ENCODE results near the gene FSTL4.

The FSTL4 gene

GRCh38 chr5:133261993-133262392 is 350.3 kb downstream of the FSTL4 start:
- no peak for TF ChIP-seq CTCF (IDR thresholded peaks at IDR 0.05; ENCODE audit: insufficient read depth, low read length, missing control alignments)
- no peak overlapping the region for H3K4me3 ChIP-seq (ENCODE audit: low read depth, low read length)
- CTCF ChIA-PET = interaction anchor here (1.1 to 2.0 kb wide), 3 partner anchors 11 to 151 kb away, joined by 3 to 13 read pairs (median 6); no protein-coding TSS in a partner anchor
- DNase-seq (ENCODE audit: low read depth, low spot score) = no peak
- POLR2A ChIA-PET = no interaction called here

- CTCF ChIA-PET = interaction anchor here (1.0 to 2.0 kb wide), 3 partner anchors 13 to 150 kb away, joined by 3 to 13 read pairs (median 6); no protein-coding TSS in a partner anchor
- POLR2A ChIA-PET = no interaction called here
- no peak for TF ChIP-seq CTCF (IDR thresholded peaks at IDR 0.05; ENCODE audit: insufficient read depth, low read length, missing control alignments)
Measured at GRCh38 chr5:133260715-133261114, 351.6 kb downstream of the FSTL4 start.

GRCh38 chr5:133259199-133259997 is 352.9 kb downstream of the FSTL4 start:
- POLR2A ChIA-PET = no interaction called here

More at GRCh38 chr5:133260715-133261114, 351.6 kb downstream of the FSTL4 start:
- no peak overlapping the region for H3K4me3 ChIP-seq (ENCODE audit: low read depth, low read length)
- no peak for DNase-seq (ENCODE audit: low read depth, low spot score)

GRCh38 chr5:133257977-133258376 is 354.4 kb downstream of the FSTL4 start:
- CTCF ChIA-PET = no interaction called here
- H3K4me3 ChIP-seq (ENCODE audit: low read depth, low read length) = no peak overlapping the region
- POLR2A ChIA-PET = no interaction called here
- DNase-seq (ENCODE audit: low read depth, low spot score) = no peak
- no peak for TF ChIP-seq CTCF (IDR thresholded peaks at IDR 0.05; ENCODE audit: insufficient read depth, low read length, missing control alignments)

More at GRCh38 chr5:133259199-133259997, 352.9 kb downstream of the FSTL4 start:
- CTCF ChIA-PET = no interaction called here
- H3K4me3 ChIP-seq (ENCODE audit: low read depth, low read length) = no peak overlapping the region
- no peak for TF ChIP-seq CTCF (IDR thresholded peaks at IDR 0.05; ENCODE audit: insufficient read depth, low read length, missing control alignments)
- no peak for DNase-seq (ENCODE audit: low read depth, low spot score)

- POLR2A ChIA-PET = no interaction called here
- no peak overlapping the region for H3K4me3 ChIP-seq (ENCODE audit: low read depth, low read length)
- no peak for TF ChIP-seq CTCF (IDR thresholded peaks at IDR 0.05; ENCODE audit: insufficient read depth, low read length, missing control alignments)
- no peak for DNase-seq (ENCODE audit: low read depth, low spot score)
- CTCF ChIA-PET = no interaction called here
Measured at GRCh38 chr5:133256276-133256675, 356.1 kb downstream of the FSTL4 start.

GRCh38 chr5:133254803-133255202 is 357.5 kb downstream of the FSTL4 start:
- H3K4me3 ChIP-seq (ENCODE audit: low read depth, low read length) = no peak overlapping the region
- POLR2A ChIA-PET = no interaction called here
- DNase-seq (ENCODE audit: low read depth, low spot score) = no peak
- no peak for TF ChIP-seq CTCF (IDR thresholded peaks at IDR 0.05; ENCODE audit: insufficient read depth, low read length, missing control alignments)
- CTCF ChIA-PET = no interaction called here
